GM19025 (cell line): ENCODE measurements around the gene RBL1.
"Not testable (repeated sequence)": the region's sequence is repeated elsewhere in the genome, so short reads cannot be mapped to it uniquely, and the experiment has no call there.

Experiments
- ATAC-seq: cut with Tn5 transposase; IDR thresholded peaks from one replicate; pipeline ENCODE4 v1.9.1; 2021; ENCODE audit warnings: mild to moderate bottlenecking, low read depth, moderate library complexity; ENCODE audit not compliant: unreplicated experiment

RBL1 gene

GRCh38 chr20:37095599-37096414 lies at the start of gene RBL1:
Gene RBL1 (minus strand): TSS chr20:37095997. CDS start chr20:37095928, 69 bp downstream.
- ATAC-seq: peak; percentile 69

GRCh38 chr20:37144856-37145404 lies 49.1 kb upstream of the RBL1 start:
- ATAC-seq: no peak

GRCh38 chr20:37142708-37143107 lies 46.9 kb upstream of the RBL1 start:
- no peak for ATAC-seq

GRCh38 chr20:37137547-37137946 lies 41.8 kb upstream of the RBL1 start:
- ATAC-seq: no peak

GRCh38 chr20:37133952-37134351 lies 38.2 kb upstream of the RBL1 start:
- no peak for ATAC-seq

GRCh38 chr20:37131486-37131885 lies 35.7 kb upstream of the RBL1 start:
- no peak for ATAC-seq

GRCh38 chr20:37128803-37129202 lies 33.0 kb upstream of the RBL1 start:
- no peak for ATAC-seq

GRCh38 chr20:37126290-37126689 lies 30.5 kb upstream of the RBL1 start:
- ATAC-seq: not testable (repeated sequence)

- no peak for ATAC-seq
Observed at GRCh38 chr20:37123441-37123840, 27.6 kb upstream of the RBL1 start.

- no peak for ATAC-seq
Observed at GRCh38 chr20:37120497-37120896, 24.7 kb upstream of the RBL1 start.

GRCh38 chr20:37119356-37120036 lies 23.7 kb upstream of the RBL1 start:
- ATAC-seq: no peak

GRCh38 chr20:37114012-37114411 lies 18.2 kb upstream of the RBL1 start:
- ATAC-seq: no peak

- no peak for ATAC-seq
Observed at GRCh38 chr20:37111926-37112455, 16.2 kb upstream of the RBL1 start.

- no peak for ATAC-seq
Observed at GRCh38 chr20:37108676-37109075, 12.9 kb upstream of the RBL1 start.

GRCh38 chr20:37102571-37102970 lies 6.8 kb upstream of the RBL1 start:
- ATAC-seq: no peak

- ATAC-seq: no peak
Observed at GRCh38 chr20:37096415-37097041, 731 bp upstream of the RBL1 start.

GRCh38 chr20:37095108-37095598 lies 644 bp downstream of the RBL1 start:
- peak; percentile 8 for ATAC-seq

- no peak for ATAC-seq
Observed at GRCh38 chr20:37090407-37090806, 5.4 kb downstream of the RBL1 start.

- ATAC-seq: no peak
Observed at GRCh38 chr20:37081717-37082289, 14.0 kb downstream of the RBL1 start.

GRCh38 chr20:37077009-37077408 lies 18.8 kb downstream of the RBL1 start:
- ATAC-seq: no peak
